HG02840 (cell line): ENCODE results near the gene PKHD1.
"Not testable (repeated sequence)": the region's sequence is repeated elsewhere in the genome, so short reads cannot be mapped to it uniquely, and the experiment has no call there.

Experiments used
- ATAC-seq: cut with Tn5 transposase; IDR thresholded peaks from one replicate; pipeline ENCODE4 v1.9.1; 2021; ENCODE audit warnings: mild to moderate bottlenecking, moderate library complexity, moderate number of reproducible peaks; ENCODE audit not compliant: unreplicated experiment, low FRiP score

PKHD1 gene

DNA sequence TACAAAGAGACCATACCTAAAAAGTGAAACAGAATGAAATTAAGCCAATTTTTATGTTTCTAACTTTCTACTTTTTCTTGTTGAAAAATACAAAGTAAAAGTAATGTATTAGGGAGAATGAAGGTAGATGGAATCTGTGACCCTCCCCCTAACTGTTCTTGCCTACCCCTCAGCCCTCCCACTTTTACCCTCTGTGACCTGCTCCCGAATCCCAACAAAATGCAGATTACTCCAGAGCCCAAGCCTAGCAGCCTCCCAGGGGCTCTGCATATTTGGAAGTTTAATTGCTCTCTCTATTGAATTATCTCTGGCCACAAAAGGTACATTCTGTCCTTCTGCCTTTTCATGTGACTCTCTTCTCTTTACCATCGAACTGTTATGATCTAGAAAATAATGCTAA is 201.5 kb downstream of the PKHD1 start:
- no peak for ATAC-seq

- no peak for ATAC-seq
These were observed 218.6 kb downstream of the PKHD1 start for GRCh38 chr6:51868591-51869355.

DNA sequence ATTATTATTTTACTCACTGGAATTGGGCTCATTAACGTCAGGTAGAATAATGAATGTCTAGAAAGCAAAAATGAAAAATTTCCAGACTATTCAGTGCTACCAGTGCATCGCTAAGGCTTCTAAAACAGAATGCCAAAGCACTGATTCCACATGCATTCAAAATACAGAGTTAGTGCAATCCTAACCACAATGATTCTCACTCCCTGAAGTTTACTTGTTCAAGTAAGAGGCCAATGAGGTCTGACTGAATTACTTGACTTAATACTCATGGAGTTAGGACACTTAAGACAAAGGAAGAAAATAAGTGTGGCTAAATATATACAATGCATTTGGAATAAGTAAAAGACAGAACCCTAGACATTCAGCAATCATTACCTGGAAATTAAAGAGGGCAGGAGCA is 220.5 kb downstream of the PKHD1 start:
- no peak for ATAC-seq

DNA sequence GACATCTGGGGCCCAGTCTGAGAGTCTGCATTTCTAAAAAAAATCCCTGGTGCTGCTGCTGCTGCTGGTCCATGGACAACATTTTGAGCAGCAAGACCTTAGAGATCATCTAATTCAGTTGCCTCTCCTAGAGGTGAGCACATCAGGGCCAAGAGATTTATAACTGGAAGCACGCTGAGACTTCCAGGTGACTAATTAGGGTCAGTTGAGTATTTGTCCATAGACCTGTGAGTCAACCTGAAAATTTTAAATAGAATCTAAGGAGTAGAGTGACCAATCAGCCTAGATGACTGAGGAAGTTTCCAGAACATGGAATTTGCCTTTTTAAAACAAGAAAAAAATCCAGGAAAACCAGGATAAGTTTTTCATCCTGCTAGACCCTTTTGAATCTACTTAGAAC is 221.4 kb downstream of the PKHD1 start:
- ATAC-seq, result no peak

DNA sequence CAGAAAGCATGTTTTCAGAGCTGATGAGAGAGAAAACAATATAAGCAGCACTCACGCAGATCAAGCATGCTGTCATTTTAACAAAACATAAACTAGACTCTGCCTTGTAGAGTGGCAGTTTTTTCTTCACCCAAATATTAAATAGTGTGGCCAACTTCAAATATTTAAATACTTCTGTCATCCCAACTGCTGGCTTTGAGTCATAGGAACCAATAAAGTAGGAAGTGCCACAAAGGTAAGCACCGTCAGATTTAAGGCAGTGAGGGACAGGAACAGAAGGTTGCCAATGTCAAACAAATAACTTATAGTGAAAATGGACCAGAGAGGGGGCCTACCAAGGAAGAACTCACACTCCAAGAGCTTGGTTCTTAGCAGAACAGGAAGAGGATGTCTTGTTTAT is 222.2 kb downstream of the PKHD1 start:
- no peak for ATAC-seq

- ATAC-seq, result no peak
These were observed 230.3 kb downstream of the PKHD1 start for GRCh38 chr6:51857134-51857533.

DNA sequence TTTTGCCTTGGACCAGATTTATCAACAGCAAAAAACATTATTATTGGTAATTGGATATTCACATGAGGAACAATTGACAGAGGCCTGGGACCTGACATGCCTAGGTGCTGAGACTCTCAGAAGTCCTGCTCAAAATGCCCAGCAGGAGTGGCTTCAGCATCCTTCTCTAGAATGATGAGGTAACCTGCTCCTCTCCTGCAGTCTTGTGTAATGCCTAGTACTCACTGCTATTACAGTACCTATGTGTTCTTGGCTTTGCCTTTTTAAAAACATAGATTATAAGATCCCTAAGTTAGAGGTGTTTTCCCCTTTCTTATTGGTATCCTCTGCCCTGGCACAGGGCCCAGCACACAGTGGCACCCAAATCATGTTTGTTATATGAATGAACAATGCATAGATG is 230.9 kb downstream of the PKHD1 start:
- ATAC-seq, result no peak

DNA sequence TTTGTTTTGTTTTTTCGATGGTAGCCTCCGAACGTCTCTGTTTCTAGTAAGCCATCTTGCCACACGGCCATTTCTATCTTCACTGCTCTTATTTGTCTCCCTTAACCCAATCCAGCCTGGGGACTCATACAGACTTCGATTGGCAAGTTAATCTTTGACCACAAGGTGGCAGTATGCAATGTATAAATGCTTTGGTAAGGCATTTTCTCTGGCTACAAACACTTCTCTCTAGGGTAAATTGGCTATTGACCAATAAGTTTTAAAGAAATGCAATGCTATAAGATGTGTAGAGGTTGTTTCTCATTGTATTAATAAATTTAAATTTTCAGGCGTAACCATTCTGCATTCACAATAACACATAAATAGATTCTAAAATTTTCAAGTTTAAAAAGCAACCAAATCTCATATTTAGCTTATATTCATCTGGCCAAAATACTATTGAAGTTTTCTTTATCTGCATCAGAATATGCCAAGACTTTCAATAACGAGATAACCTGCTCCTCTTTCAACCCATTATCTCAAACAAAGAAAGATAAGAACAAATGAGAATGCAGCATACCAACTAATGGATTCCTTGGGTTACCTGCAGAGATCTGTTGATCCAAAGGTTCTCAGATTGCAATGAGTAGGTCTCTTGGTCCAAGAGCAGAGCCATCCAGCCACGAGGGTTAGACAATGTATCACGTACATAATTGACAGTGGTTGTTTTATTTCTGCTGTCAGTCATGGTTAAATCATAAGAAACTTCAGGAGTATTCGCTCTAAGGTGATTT is 231.9 kb downstream of the PKHD1 start:
- no peak for ATAC-seq

DNA sequence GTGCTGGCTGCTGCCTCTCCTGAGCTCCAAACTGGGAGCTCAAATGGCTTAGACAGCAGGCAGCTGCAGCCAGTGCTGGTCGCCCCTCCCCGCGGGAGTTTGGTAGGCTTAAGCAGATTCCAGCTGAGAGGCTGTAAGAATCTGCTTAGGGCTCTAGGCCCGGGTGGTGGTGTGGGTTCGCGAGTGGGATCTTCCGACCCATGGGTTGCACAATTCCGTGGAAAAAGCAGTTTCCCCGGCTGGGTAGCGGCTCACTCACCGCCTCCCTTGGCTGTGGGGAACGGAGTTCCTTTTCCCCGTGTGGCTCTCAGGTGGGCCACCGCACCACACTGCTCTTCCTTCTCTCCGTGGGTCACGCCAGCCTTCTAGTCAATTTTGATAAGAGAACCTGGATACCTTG is 232.5 kb downstream of the PKHD1 start:
- ATAC-seq, result no peak

DNA sequence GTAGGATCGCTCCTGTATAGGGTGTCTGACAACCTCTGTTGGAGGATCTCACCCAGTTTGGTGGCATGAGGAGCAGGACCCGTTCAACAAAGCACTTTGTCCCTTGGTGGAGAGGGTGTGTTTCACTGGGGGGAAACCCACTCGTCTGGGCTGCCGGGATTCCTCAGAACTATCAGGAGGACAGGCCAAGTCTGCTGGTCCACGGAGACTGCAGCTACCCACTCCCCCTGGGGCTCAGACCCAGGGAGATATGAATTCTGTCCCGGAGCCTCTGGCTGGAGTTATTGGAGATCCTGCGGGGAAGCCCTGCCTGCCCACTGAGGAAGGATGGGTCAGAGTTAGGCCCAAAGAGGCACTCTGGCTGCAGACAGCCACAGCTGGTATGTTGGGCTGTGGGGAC is 233.1 kb downstream of the PKHD1 start:
- ATAC-seq, result no peak

- not testable (repeated sequence) for ATAC-seq
These were observed 234.3 kb downstream of the PKHD1 start for GRCh38 chr6:51853109-51853508.

DNA sequence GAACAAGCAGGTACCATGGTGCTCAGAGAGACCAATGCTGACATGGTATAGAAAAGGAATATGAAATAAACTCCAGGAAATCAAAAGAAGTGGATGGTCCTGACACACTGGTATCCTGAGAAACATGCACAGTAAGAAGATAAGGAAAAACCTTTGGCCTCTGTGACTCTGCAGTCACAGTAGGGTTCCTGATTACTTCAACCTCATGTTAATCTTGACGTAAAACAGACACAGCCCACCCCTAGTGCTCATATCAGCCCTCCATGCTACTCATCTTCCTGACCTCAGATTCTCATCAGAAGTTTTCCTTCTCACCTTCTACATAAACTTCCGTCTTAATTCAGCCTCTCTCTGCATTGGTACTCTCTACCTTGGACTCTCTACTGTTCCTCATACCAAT is 240.9 kb downstream of the PKHD1 start:
- ATAC-seq, result no peak

GRCh38 chr6:51844336-51844735 is 243.1 kb downstream of the PKHD1 start:
- no peak for ATAC-seq

DNA sequence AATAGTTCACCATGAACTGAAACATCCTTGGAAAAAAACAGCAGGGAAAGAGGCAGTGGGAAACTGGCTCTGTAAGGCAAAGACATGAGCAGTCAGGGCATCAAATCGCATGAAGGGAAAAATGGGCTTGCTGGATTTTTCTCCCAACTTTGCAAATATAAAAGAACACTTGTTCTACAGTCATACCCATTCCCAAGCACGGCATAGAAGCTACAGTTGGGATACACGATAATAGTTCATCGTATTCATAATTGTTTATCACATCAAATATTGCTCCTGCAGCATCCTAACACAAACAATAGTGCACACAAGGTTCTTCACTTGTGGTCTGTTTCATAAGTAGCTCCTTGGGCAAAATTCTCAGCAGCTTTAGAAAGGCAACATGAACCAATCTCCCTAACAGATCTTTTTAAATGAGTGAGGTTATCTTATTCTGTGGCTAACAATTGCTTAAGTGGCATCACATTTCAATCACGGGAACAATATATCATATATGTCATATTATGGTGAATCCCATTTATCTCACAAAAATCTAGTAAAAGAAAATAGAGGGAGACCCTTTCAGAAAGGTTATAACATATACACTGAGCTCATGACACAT is 243.9 kb downstream of the PKHD1 start:
- ATAC-seq, result no peak

- ATAC-seq, result no peak
These were observed 244.5 kb downstream of the PKHD1 start for GRCh38 chr6:51842804-51843378.

GRCh38 chr6:51842061-51842803 is 245.2 kb downstream of the PKHD1 start:
- ATAC-seq, result no peak

DNA sequence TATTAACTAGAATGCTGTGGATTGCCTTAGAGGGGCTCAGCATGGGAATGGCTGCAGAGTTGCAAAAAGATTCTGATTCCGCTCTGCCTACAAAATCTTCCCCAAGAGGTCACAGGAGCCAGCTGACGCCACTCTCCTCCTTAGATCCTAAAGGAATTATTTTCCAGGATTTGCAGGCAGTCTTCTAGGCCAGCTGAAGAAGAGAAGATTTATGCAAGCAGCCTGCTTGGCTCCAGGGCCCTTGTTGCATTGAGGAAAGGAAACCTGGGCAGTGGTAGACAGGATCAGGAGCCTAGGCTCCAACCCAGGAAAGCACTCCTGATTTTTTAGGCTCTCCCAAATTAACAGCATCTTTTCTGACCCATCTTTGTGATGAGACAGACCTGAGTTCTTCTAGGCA is 245.8 kb downstream of the PKHD1 start:
- ATAC-seq, result no peak

GRCh38 chr6:51839726-51840374 is 247.6 kb downstream of the PKHD1 start:
- ATAC-seq, result no peak

DNA sequence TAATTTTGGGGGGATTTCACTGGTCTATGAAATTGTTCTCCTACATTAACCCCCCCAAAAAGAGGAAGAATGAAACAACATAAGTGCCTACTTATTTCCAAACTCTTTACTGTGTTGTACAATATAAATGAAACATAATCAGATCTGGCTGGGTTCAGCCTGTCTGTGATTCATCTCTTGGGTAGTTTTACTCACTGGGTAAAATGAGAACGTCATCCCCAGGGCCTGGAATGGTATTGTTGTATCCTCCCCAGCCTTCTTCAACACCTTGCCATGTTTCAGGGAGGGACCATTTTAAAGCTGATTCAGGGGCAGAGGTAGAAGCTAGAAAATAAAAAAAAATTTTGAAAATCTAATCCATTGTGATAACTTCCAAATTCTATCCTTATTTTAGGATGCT is 256.7 kb downstream of the PKHD1 start:
- ATAC-seq, result no peak

DNA sequence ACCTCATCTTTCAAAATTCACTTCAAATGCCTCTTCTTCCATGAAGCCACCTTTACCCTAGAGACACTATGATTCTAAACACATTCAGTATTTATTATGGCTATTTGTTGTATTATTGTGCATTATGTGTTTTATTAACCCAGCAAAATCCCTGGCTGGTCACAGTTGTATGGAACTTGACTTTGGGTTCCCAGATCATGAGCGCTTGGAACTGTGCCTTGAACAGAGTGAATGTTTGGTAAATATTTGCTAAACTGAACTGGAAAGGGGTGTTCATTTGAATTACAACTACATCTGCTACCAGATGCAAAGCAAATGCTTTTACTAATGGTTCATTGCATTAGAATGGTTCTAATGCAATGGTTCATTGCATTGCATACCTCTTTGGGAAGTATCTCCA is 259.8 kb downstream of the PKHD1 start:
- ATAC-seq, result no peak
